ENCODE measurements around the gene CPLX1.

- TF ChIP-seq CREB1 (IDR thresholded peaks at IDR 0.05; ENCODE audit: low read depth): no peak
- no peak for TF ChIP-seq TEAD4 (IDR thresholded peaks at IDR 0.05)
- TF ChIP-seq YY1 (IDR thresholded peaks at IDR 0.05; ENCODE audit: low read depth): no peak
Observed at GRCh38 chr4:824461-825062, 1.4 kb downstream of the CPLX1 start.

All from Ishikawa (cell line).